SH-SY5Y (cell line): ENCODE measurements around the gene CARS1.

ENCODE experiments used
- GATA2 ChIP-seq: IDR thresholded peaks from 2 replicates; pipeline ENCODE4 v1.6.1; 2011; ENCODE audit warnings: mild to moderate bottlenecking, low read depth, low read length
- GATA3 ChIP-seq: IDR thresholded peaks from 2 replicates; pipeline ENCODE4 v1.6.1; 2011; ENCODE audit warnings: low read depth, mild to moderate bottlenecking, low read length, moderate library complexity

DNA sequence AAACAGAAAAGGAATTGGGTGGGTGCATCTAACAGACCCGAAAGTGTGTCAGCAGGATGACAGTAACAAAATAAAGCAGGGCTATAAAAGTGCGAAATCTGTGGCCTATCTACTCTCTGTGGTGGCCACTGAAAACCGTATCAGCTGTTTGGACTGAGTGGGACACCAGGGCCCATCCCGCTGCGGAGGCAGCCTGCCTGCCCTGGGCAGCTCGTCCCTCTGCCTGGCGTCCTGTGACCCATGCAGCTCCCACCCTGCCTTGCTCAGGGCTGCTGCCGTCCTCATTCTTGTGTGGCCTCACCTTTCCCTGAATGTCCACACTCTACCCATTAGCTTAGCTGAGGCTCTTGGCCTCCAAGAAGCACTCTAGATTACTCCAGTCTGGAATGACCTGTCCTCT, 30.4 kb downstream of the CARS1 start:
- no peak for TF ChIP-seq GATA2
- TF ChIP-seq GATA3, result no peak
